HG03521 (cell line): Measurements from ENCODE around the gene TMEM123.
"Not testable (repeated sequence)": the region's sequence is repeated elsewhere in the genome, so short reads cannot be mapped to it uniquely, and the experiment has no call there.

Experiments
- ATAC-seq: cut with Tn5 transposase; IDR thresholded peaks from one replicate; pipeline ENCODE4 v1.9.1; 2021; ENCODE audit warnings: mild to moderate bottlenecking, moderate library complexity; ENCODE audit not compliant: unreplicated experiment

Gene TMEM123

GRCh38 chr11:102449651-102450570, 2.7 kb downstream of the TMEM123 start:
- no peak for ATAC-seq

GRCh38 chr11:102448869-102449224, 3.7 kb downstream of the TMEM123 start:
- ATAC-seq: no peak

- no peak for ATAC-seq
Observed at GRCh38 chr11:102447941-102448868, 4.4 kb downstream of the TMEM123 start.

- peak; percentile 31 for ATAC-seq
Observed at GRCh38 chr11:102447193-102447592, 5.4 kb downstream of the TMEM123 start.

- ATAC-seq: no peak
Observed at GRCh38 chr11:102446606-102447005, 6.0 kb downstream of the TMEM123 start.

GRCh38 chr11:102444693-102445092, 7.9 kb downstream of the TMEM123 start:
- not testable (repeated sequence) for ATAC-seq

GRCh38 chr11:102444142-102444541, 8.4 kb downstream of the TMEM123 start:
- ATAC-seq: not testable (repeated sequence)

- ATAC-seq: not testable (repeated sequence)
Observed at GRCh38 chr11:102439063-102439363, 13.6 kb downstream of the TMEM123 start.

GRCh38 chr11:102438311-102439062, 14.1 kb downstream of the TMEM123 start:
- ATAC-seq: no peak

GRCh38 chr11:102437727-102438126, 14.8 kb downstream of the TMEM123 start:
- no peak for ATAC-seq

GRCh38 chr11:102436976-102437375, 15.6 kb downstream of the TMEM123 start:
- ATAC-seq: no peak

- ATAC-seq: no peak
Observed at GRCh38 chr11:102436561-102436960, 16.0 kb downstream of the TMEM123 start.

GRCh38 chr11:102435688-102436087, 16.9 kb downstream of the TMEM123 start:
- ATAC-seq: no peak

GRCh38 chr11:102433571-102433970, 19.0 kb downstream of the TMEM123 start:
- ATAC-seq: not testable (repeated sequence)

GRCh38 chr11:102432560-102432959, 20.0 kb downstream of the TMEM123 start:
- not testable (repeated sequence) for ATAC-seq

GRCh38 chr11:102431404-102431803, 21.2 kb downstream of the TMEM123 start:
- no peak for ATAC-seq

GRCh38 chr11:102430158-102430836, 22.3 kb downstream of the TMEM123 start:
- ATAC-seq: peak; percentile 90

- peak; percentile 5 for ATAC-seq
Observed at GRCh38 chr11:102429691-102430090, 22.9 kb downstream of the TMEM123 start.

- no peak for ATAC-seq
Observed at GRCh38 chr11:102429226-102429625, 23.3 kb downstream of the TMEM123 start.

GRCh38 chr11:102428696-102429095, 23.9 kb downstream of the TMEM123 start:
- no peak for ATAC-seq
